CD14-positive monocyte (primary cell): ENCODE data around the gene CNTNAP5. TPM values are rescaled to one million over a fixed set of nuclear protein-coding genes. Genes with fewer than 3 reads are reported as not detected.

Experiments
- DNase-seq, 3 donors: peaks; one replicate each; pipeline ENCODE4 v3.0.0-alpha.2; 2011 to 2022
- H2AFZ ChIP-seq: 2 replicates; pipeline ENCODE4 v1.6.0; 2012; ENCODE audit warnings: mild to moderate bottlenecking, low read depth, low read length, inconsistent platforms; ENCODE audit not compliant: insufficient read depth, poor library complexity, severe bottlenecking
- H3K27ac ChIP-seq, 2 donors: 1 replicate in 1 of 2; 2 replicates in 1 of 2; pipeline ENCODE4 v1.5.1; 2012 to 2013; ENCODE audit warnings: low read length in 2 of 2, control low read depth in 1 of 2, inconsistent platforms in 1 of 2, low read depth in 1 of 2, mild to moderate bottlenecking in 1 of 2
- H3K27me3 ChIP-seq, 2 donors: one replicate each; pipeline versions ENCODE4 v1.6.0 to v1.6.1; 2011 to 2013; ENCODE audit warnings: low read length in 2 of 2; ENCODE audit not compliant: control insufficient read depth in 2 of 2, insufficient read depth in 2 of 2
- H3K36me3 ChIP-seq, 2 donors: replicated peaks in 1 of 2; 1 replicate in 1 of 2; 2 replicates in 1 of 2; pipeline versions ENCODE4 v1.5.1 to v1.6.1; 2012 to 2013; ENCODE audit warnings: low read length in 2 of 2, control low read depth in 1 of 2, inconsistent platforms in 1 of 2, mild to moderate bottlenecking in 1 of 2; ENCODE audit not compliant: insufficient read depth in 2 of 2, control insufficient read depth in 1 of 2
- H3K4me1 ChIP-seq, 2 donors: 1 replicate in 1 of 2; 2 replicates in 1 of 2; pipeline versions ENCODE4 v1.5.1 to v1.6.1; 2012 to 2013; ENCODE audit warnings: low read length in 2 of 2, control low read depth in 1 of 2, inconsistent platforms in 1 of 2, mild to moderate bottlenecking in 1 of 2, moderate library complexity in 1 of 2; ENCODE audit not compliant: insufficient read depth in 2 of 2, control insufficient read depth in 1 of 2
- H3K4me2 ChIP-seq: replicated peaks from 2 replicates; pipeline ENCODE3; 2012; ENCODE audit warnings: low read length, moderate library complexity, mild to moderate bottlenecking; ENCODE audit not compliant: poor library complexity, severe bottlenecking; ENCODE audit errors: extremely low read depth
- H3K4me3 ChIP-seq, 3 experiments: fragments of 200-600 bp in 1 of 3; sonication (generic) in 1 of 3; replicated peaks in 1 of 3; 1 replicate in 2 of 3; 2 replicates in 1 of 3; pipeline ENCODE4 v1.5.1; 2011 to 2013; ENCODE audit warnings: low read length in 3 of 3, mild to moderate bottlenecking in 3 of 3, control low read depth in 2 of 3, low read depth in 2 of 3, inconsistent platforms in 1 of 3, moderate library complexity in 1 of 3
- H3K79me2 ChIP-seq: 2 replicates; pipeline ENCODE4 v1.6.0; 2012; ENCODE audit warnings: mild to moderate bottlenecking, control low read depth, inconsistent platforms, low read length, moderate library complexity; ENCODE audit not compliant: insufficient read depth
- H3K9ac ChIP-seq: 2 replicates; pipeline ENCODE4 v1.6.0; 2017; ENCODE audit warnings: low read length, mild to moderate bottlenecking; ENCODE audit not compliant: insufficient read depth, poor library complexity, severe bottlenecking
- H3K9me3 ChIP-seq, 2 donors: replicated peaks in 1 of 2; 1 replicate in 1 of 2; 2 replicates in 1 of 2; pipeline versions ENCODE4 v1.5.1 to v1.6.1; 2012 to 2013; ENCODE audit warnings: low read length in 2 of 2, control low read depth in 1 of 2; ENCODE audit not compliant: control insufficient read depth in 1 of 2, insufficient read depth in 1 of 2
- H4K20me1 ChIP-seq: 2 replicates; pipeline ENCODE4 v1.6.0; 2012; ENCODE audit warnings: mild to moderate bottlenecking, low read length, control low read depth, moderate library complexity; ENCODE audit not compliant: insufficient read depth
- H3K27ac Mint-ChIP-seq, 7 donors: one replicate each; pipeline ENCODE4 v1.8.0; 2020; ENCODE audit warnings: mild to moderate bottlenecking in 7 of 7, mixed read lengths in 7 of 7, moderate library complexity in 6 of 7, inconsistent platforms in 2 of 7
- H3K27me3 Mint-ChIP-seq, 3 donors: one replicate each; pipeline ENCODE4 v1.8.0; 2021 to 2022; ENCODE audit warnings: low read depth in 3 of 3, mild to moderate bottlenecking in 3 of 3, mixed read lengths in 3 of 3, moderate library complexity in 3 of 3, inconsistent platforms in 1 of 3
- H3K36me3 Mint-ChIP-seq, 2 donors: one replicate each; pipeline ENCODE4 v1.8.0; 2020; ENCODE audit warnings: mixed read lengths in 2 of 2, inconsistent platforms in 1 of 2, mild to moderate bottlenecking in 1 of 2
- H3K4me1 Mint-ChIP-seq: one replicate; pipeline ENCODE4 v1.8.0; 2020; ENCODE audit warnings: mild to moderate bottlenecking, mixed read lengths
- H3K4me3 Mint-ChIP-seq, 2 donors: one replicate each; pipeline ENCODE4 v1.8.0; 2020; ENCODE audit warnings: mild to moderate bottlenecking in 2 of 2, mixed read lengths in 2 of 2, moderate library complexity in 1 of 2
- H3K9me3 Mint-ChIP-seq, 7 donors: one replicate each; pipeline ENCODE4 v1.8.0; 2020 to 2022; ENCODE audit warnings: mixed read lengths in 7 of 7, mild to moderate bottlenecking in 6 of 7, moderate library complexity in 6 of 7, inconsistent platforms in 2 of 7
- WGBS: methylation state at CpG from one replicate; pipeline ENCODE4 v1.1.5; 2013; ENCODE audit warnings: missing lambda C conversion rate; ENCODE audit not compliant: insufficient coverage; 5-methylcytosine and 5-hydroxymethylcytosine counted together
- intact Hi-C, 2 donors: fragments of 100-400 bp; cut with micrococcal nuclease; formaldehyde crosslinking; loops; one replicate each; pipeline versions ENCODE4 v1.15.0 to v1.15.1; 2023
- polyA plus RNA-seq, 3 donors: library from polyadenylated mRNA; depleted of rRNA in 1 of 3; unstranded in 2 of 3; stranded (reverse) in 1 of 3; fragments of 300-500 nt in 2 of 3; fragments of >200 nt in 1 of 3; fragmentation: Illumina TruSeq in 2 of 3; gene quantifications; 1 replicate in 2 of 3; 2 replicates in 1 of 3; pipeline ENCODE4 v1.2.3, GENCODE V29; 2012 to 2021
- TF ChIP-seq, protein P1 (sequence below): fragments of 200-600 bp; IDR thresholded peaks from one replicate; pipeline ENCODE4 v1.8.0; 2022; ENCODE audit warnings: antibody characterized with exemption, mild to moderate bottlenecking

Gene CNTNAP5
- polyA plus RNA-seq, 3 donors, result not detected

DNA sequence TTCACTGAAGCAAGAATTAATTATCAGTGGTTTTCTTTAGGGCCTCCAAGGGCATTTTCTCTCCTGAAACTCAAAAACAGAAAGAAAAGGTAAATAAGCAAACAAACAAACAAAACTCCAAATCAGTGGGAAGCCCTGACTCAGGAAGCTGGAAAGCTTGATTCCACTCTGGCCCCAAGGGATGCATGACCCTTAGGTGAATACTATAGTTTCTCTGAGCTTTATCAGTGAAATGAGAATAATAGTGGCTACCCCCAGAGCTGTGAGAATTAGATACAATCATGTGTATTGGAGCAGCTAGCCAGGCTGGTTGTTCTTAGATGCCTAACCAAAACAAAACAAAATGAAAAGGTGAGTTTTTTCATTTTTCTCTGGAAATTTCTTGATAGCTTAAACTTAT lies 585.1 kb downstream of the CNTNAP5 start:
- no peak overlapping the region for H3K9ac ChIP-seq
- H3K27ac ChIP-seq, result no peak overlapping the region
- H3K4me1 Mint-ChIP-seq, result no peaks in the 10 kb centered on the region
- no peak overlapping the region for H3K4me3 ChIP-seq
- intact Hi-C loops, result no loop called here
- H3K27ac Mint-ChIP-seq, result no peak overlapping the region
- no peaks in the 10 kb centered on the region for H3K27me3 Mint-ChIP-seq
- H4K20me1 ChIP-seq, result no peaks in the 10 kb centered on the region
- no peak overlapping the region for H3K4me3 Mint-ChIP-seq
- H3K4me2 ChIP-seq, result no peak overlapping the region
- peaks cover 0 to 9% (median 5%) of the 10 kb centered on the region in 7 donors for H3K9me3 Mint-ChIP-seq
- TF ChIP-seq, protein P1, sequence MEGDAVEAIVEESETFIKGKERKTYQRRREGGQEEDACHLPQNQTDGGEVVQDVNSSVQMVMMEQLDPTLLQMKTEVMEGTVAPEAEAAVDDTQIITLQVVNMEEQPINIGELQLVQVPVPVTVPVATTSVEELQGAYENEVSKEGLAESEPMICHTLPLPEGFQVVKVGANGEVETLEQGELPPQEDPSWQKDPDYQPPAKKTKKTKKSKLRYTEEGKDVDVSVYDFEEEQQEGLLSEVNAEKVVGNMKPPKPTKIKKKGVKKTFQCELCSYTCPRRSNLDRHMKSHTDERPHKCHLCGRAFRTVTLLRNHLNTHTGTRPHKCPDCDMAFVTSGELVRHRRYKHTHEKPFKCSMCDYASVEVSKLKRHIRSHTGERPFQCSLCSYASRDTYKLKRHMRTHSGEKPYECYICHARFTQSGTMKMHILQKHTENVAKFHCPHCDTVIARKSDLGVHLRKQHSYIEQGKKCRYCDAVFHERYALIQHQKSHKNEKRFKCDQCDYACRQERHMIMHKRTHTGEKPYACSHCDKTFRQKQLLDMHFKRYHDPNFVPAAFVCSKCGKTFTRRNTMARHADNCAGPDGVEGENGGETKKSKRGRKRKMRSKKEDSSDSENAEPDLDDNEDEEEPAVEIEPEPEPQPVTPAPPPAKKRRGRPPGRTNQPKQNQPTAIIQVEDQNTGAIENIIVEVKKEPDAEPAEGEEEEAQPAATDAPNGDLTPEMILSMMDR, result no peak
- no peak overlapping the region for H2AFZ ChIP-seq
- no peak for DNase-seq
- no peaks in the 10 kb centered on the region for H3K36me3 Mint-ChIP-seq
- H3K79me2 ChIP-seq, result no peaks in the 10 kb centered on the region
- no peaks in the 10 kb centered on the region for H3K4me1 ChIP-seq
- H3K9me3 ChIP-seq, result peaks cover under 1 to 6% of the 10 kb centered on the region in 2 donors
- H3K27me3 ChIP-seq, result no peaks in the 10 kb centered on the region
- H3K36me3 ChIP-seq, result no peaks in the 10 kb centered on the region

DNA sequence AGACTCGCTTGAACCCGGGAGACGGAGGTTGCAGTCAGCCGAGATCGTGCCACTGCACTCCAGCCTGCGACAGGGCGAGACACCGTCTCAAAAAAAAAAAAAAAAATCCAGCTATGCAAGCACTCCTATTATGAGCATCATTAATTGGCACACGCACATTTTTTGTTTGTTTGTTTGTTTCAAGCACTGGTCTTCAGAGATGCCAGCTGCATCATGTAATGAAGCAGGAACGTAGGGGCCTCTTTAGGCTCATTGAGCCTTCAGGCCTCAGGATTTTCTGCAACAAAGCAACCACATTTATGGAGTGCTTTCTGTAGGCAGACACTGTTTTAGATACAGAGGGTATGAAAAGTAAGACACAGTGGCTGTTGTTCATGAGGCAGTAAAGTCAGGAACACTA lies 585.8 kb downstream of the CNTNAP5 start:
- no peak overlapping the region for H3K4me2 ChIP-seq
- TF ChIP-seq, protein P1, result no peak
- no peak for DNase-seq
- H3K9me3 ChIP-seq, result peaks cover 0 to 6% of the 10 kb centered on the region in 2 donors
- Mint-ChIP-seq H3K36me3 (no peaks in the 10 kb centered on the region), H3K27me3 (no peaks in the 10 kb centered on the region), H3K4me1 (no peaks in the 10 kb centered on the region), H3K4me3 (no peak overlapping the region), H3K9me3 (peaks cover 0 to 6% (median 3%) of the 10 kb centered on the region in 7 donors), H3K27ac (no peak overlapping the region)
- intact Hi-C loops, result no loop called here
- H3K4me3 ChIP-seq, result no peak overlapping the region
- no peak overlapping the region for H2AFZ ChIP-seq
- no peaks in the 10 kb centered on the region for H3K79me2 ChIP-seq
- no peaks in the 10 kb centered on the region for H3K36me3 ChIP-seq
- H3K27me3 ChIP-seq, result no peaks in the 10 kb centered on the region
- no peak overlapping the region for H3K9ac ChIP-seq
- 100% methylated on average over 5 of the region's 10 CpGs for WGBS
- H3K27ac ChIP-seq, result no peak overlapping the region
- no peaks in the 10 kb centered on the region for H4K20me1 ChIP-seq
- no peaks in the 10 kb centered on the region for H3K4me1 ChIP-seq
